NCI-H2081 treated with DMSO at 0.1 percent for 48 hours (cell line): ENCODE results near the gene CYP24A1.

Source experiments
- DNase-seq: peaks from one replicate; lab custom pipeline; 2025; lab: John Stamatoyannopoulos, UW

Gene CYP24A1

GRCh38 chr20:54203281-54203680 is 29.5 kb upstream of the CYP24A1 start:
- DNase-seq = no peak

- no peak for DNase-seq
These were observed 27.6 kb upstream of the CYP24A1 start for GRCh38 chr20:54201268-54201846.

- DNase-seq = no peak
These were observed 26.9 kb upstream of the CYP24A1 start for GRCh38 chr20:54200487-54201267.

GRCh38 chr20:54199721-54200176 is 26.0 kb upstream of the CYP24A1 start:
- no peak for DNase-seq

GRCh38 chr20:54199283-54199682 is 25.5 kb upstream of the CYP24A1 start:
- DNase-seq = no peak

GRCh38 chr20:54197621-54198604 is 24.1 kb upstream of the CYP24A1 start:
- DNase-seq = no peak

- DNase-seq = no peak
These were observed 22.0 kb upstream of the CYP24A1 start for GRCh38 chr20:54195483-54196472.

GRCh38 chr20:54194724-54195438 is 21.1 kb upstream of the CYP24A1 start:
- DNase-seq = no peak

- DNase-seq = no peak
These were observed 20.0 kb upstream of the CYP24A1 start for GRCh38 chr20:54193817-54194216.

GRCh38 chr20:54190217-54190616 is 16.4 kb upstream of the CYP24A1 start:
- no peak for DNase-seq

- DNase-seq = no peak
These were observed 15.8 kb upstream of the CYP24A1 start for GRCh38 chr20:54189630-54190029.

GRCh38 chr20:54188132-54188849 is 14.5 kb upstream of the CYP24A1 start:
- DNase-seq = no peak

GRCh38 chr20:54184904-54185626 is 11.3 kb upstream of the CYP24A1 start:
- no peak for DNase-seq

GRCh38 chr20:54184071-54184470 is 10.3 kb upstream of the CYP24A1 start:
- no peak for DNase-seq

- DNase-seq = no peak
These were observed 7.1 kb upstream of the CYP24A1 start for GRCh38 chr20:54180931-54181330.

- no peak for DNase-seq
These were observed 6.2 kb upstream of the CYP24A1 start for GRCh38 chr20:54179946-54180345.

GRCh38 chr20:54178256-54178655 is 4.5 kb upstream of the CYP24A1 start:
- DNase-seq = no peak

GRCh38 chr20:54177378-54177777 is 3.6 kb upstream of the CYP24A1 start:
- no peak for DNase-seq

GRCh38 chr20:54176610-54177009 is 2.8 kb upstream of the CYP24A1 start:
- no peak for DNase-seq
